Measurements from ENCODE around the gene MOB1B.
"Not testable (repeated sequence)": the region's sequence is repeated elsewhere in the genome, so short reads cannot be mapped to it uniquely, and the experiment has no call there.

The MOB1B gene

GRCh38 chr4:70901984-70902576, at the start of gene MOB1B:
Gene MOB1B, plus strand, starts transcription at chr4:70902369. Its CDS starts 168 bp downstream, at chr4:70902537.
- DNase-seq = peak; percentile 85

- no peak for DNase-seq
Observed at GRCh38 chr4:70855464-70855863, 46.7 kb upstream of the MOB1B start.

GRCh38 chr4:70858454-70858853, 43.7 kb upstream of the MOB1B start:
- DNase-seq = no peak

- DNase-seq = no peak
Observed at GRCh38 chr4:70859066-70859465, 43.1 kb upstream of the MOB1B start.

GRCh38 chr4:70863099-70863790, 38.9 kb upstream of the MOB1B start:
- no peak for DNase-seq

- no peak for DNase-seq
Observed at GRCh38 chr4:70868778-70869177, 33.4 kb upstream of the MOB1B start.

- no peak for DNase-seq
Observed at GRCh38 chr4:70873216-70873615, 29.0 kb upstream of the MOB1B start.

GRCh38 chr4:70874268-70875156, 27.7 kb upstream of the MOB1B start:
- peak; percentile 10 for DNase-seq

- no peak for DNase-seq
Observed at GRCh38 chr4:70877556-70877955, 24.6 kb upstream of the MOB1B start.

GRCh38 chr4:70880739-70881138, 21.4 kb upstream of the MOB1B start:
- no peak for DNase-seq

- DNase-seq = no peak
Observed at GRCh38 chr4:70885174-70885573, 17.0 kb upstream of the MOB1B start.

- peak; percentile 98 for DNase-seq
Observed at GRCh38 chr4:70892086-70892769, 9.9 kb upstream of the MOB1B start.

- no peak for DNase-seq
Observed at GRCh38 chr4:70893790-70894189, 8.4 kb upstream of the MOB1B start.

- no peak for DNase-seq
Observed at GRCh38 chr4:70895405-70895804, 6.8 kb upstream of the MOB1B start.

GRCh38 chr4:70895811-70896491, 6.2 kb upstream of the MOB1B start:
- DNase-seq = no peak

- DNase-seq = not testable (repeated sequence)
Observed at GRCh38 chr4:70898581-70898980, 3.6 kb upstream of the MOB1B start.

- no peak for DNase-seq
Observed at GRCh38 chr4:70901607-70901983, 574 bp upstream of the MOB1B start.

- peak; percentile 33 for DNase-seq
Observed at GRCh38 chr4:70902577-70903290, 565 bp downstream of the MOB1B start.

- DNase-seq = peak; percentile 11
Observed at GRCh38 chr4:70903291-70903603, 1.1 kb downstream of the MOB1B start.

GRCh38 chr4:70908993-70909556, 6.9 kb downstream of the MOB1B start:
- DNase-seq = no peak

GRCh38 chr4:70914000-70914399, 11.8 kb downstream of the MOB1B start:
- DNase-seq = no peak

GRCh38 chr4:70914631-70915030, 12.5 kb downstream of the MOB1B start:
- no peak for DNase-seq

All from inflammatory macrophage treated with lipopolysaccharide for 4 hours (primary cell).